Hematopoietic multipotent progenitor cell treated with erythropoietin and hydrocortisone succinate and interleukin-3 and kit ligand, for 15 days (in vitro differentiated cells): ENCODE measurements around the gene BTG4.

ENCODE experiments used
- DNase-seq: peaks from one replicate; pipeline ENCODE4 v3.0.0-alpha.2; 2015; ENCODE audit warnings: low spot score

Gene BTG4

GRCh38 chr11:111455291-111456085 lies 56.7 kb downstream of the BTG4 start:
- DNase-seq: no peak

- DNase-seq: no peak
Observed at GRCh38 chr11:111454561-111455192, 57.5 kb downstream of the BTG4 start.

- DNase-seq: no peak
Observed at GRCh38 chr11:111452817-111453552, 59.2 kb downstream of the BTG4 start.

GRCh38 chr11:111452146-111452545 lies 60.0 kb downstream of the BTG4 start:
- DNase-seq: no peak

GRCh38 chr11:111450480-111451320 lies 61.5 kb downstream of the BTG4 start:
- DNase-seq: no peak

DNA sequence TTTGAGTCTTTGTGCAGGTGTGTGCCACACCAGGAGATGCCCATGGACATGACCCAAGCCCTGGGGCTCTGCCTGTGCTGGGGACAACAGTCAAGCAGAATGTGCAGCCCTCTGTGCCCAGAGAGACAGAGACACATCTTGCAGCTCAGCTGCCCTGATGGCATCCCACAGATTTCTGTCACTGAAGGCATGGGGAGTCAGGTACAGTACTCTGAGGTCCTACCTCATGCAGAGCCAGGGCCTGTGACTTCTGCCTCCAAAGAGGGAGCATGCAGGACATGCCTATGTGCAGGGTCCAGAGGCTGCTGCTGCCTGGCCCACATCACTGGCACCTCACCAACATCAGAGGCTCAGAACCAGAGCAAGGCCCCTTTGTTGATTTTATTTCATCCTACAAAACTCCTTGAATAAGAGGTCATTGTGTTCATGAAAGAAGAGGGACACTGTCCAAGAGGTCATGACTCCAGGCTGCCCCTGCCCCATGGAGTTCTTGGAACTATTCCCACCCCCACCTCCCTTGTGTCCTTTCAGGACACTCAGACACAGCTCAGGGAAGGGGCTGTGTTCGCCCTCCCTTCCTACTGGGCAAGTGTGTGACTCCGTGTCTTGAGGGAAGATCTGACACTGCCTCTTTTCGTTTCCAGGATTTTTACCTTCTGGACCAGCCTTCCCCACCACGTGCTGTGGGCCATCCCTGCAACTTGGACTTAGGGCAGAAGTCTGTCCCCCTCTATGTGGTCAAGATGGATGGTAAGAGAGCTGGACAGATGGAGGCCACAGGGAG lies 62.3 kb downstream of the BTG4 start:
- DNase-seq: no peak

- no peak for DNase-seq
Observed at GRCh38 chr11:111448831-111449557, 63.2 kb downstream of the BTG4 start.

GRCh38 chr11:111448414-111448813 lies 63.8 kb downstream of the BTG4 start:
- DNase-seq: no peak

DNA sequence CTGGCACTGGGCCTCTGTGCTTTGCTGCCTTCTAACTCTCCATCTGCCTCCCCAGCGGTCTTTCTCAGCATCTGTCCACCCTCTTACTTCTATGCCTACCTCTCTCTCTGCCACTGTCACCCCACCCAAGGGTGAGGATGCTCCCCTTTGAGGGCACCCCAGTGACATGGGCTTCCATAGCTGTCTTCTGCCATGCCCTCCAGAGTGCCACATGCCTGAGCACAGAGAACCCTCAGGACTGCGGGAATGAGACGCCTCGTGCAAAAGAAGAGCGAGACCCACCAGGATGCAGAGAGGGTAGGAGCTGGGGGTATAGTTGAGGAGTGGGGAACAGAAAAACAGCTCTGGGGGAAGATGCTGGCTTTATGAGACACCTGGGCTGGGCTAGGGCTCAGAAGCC lies 64.3 kb downstream of the BTG4 start:
- no peak for DNase-seq

- no peak for DNase-seq
Observed at GRCh38 chr11:111447112-111447471, 65.1 kb downstream of the BTG4 start.

DNA sequence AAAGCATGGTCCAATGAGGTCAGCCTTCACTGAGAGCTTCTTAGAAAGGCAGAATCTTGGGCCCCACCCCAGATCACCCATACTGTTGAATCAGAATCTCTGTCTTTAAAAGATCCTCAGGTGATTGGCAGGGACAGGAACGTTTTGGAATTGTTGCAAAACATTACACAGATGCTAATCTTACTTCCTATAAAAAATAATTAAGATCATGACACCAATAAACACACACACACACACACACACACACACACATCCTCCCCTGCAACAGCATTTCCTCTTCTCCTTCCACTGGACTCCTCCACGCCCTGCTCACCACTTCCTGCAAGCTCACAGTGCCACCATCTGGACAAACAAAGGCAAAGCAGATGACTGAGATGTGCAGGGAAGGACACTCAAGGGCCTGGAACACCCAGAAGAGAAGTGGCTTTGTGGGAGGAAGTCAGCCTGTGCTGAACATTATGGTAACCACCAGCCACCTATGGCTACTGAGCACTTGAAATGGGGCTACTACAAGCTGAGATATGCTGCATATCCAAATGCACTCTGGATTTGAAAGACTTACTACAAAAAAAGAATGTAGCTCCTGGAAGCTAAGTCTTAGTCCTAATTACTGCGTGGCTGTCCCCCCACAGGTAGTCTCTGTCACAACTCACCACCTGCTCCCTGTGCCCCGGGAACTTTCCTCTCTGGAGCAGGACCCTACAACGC lies 65.6 kb downstream of the BTG4 start:
- DNase-seq: peak; percentile 41

DNA sequence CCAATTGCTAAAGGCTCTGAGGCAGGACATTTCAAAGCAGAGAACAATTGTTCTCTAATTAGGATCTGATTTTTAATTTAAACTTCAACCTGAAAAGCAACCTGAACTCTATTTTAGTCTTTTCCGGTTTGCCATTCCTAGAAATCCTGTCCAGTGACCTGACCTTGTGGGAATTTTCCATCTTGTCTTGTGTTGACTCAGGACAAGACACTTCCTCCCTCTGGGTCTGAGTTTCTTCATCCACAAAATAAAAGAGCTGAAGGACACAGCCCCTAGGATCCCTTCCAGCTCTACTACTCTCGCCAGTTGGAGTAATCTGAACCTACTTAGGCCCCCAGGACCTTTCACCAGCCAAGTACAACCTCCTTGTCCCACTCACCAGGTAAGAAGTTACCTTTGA lies 66.6 kb downstream of the BTG4 start:
- no peak for DNase-seq
